HCT116 (cell line): ENCODE measurements around the gene TUBGCP5.

Experiments
- CTCF ChIP-seq, 3 experiments: fragments of 200-600 bp in 1 of 3; sonication (generic) in 1 of 3; IDR thresholded peaks in 2 of 3; conservative IDR thresholded peaks in 1 of 3; 2 replicates each; pipeline ENCODE4 v1.5.1; 2012 to 2017; ENCODE audit warnings: low read depth in 2 of 3, low read length in 2 of 3, antibody characterized with exemption in 1 of 3, borderline replicate concordance in 1 of 3, control low read depth in 1 of 3, mild to moderate bottlenecking in 1 of 3, mixed read lengths in 1 of 3, mixed run types in 1 of 3, moderate library complexity in 1 of 3; ENCODE audit not compliant: insufficient read depth in 1 of 3
- EZH2phosphoT487 ChIP-seq: fragments of 200-600 bp; IDR thresholded peaks from 2 replicates; pipeline ENCODE4 v1.6.1; 2018; ENCODE audit warnings: antibody characterized with exemption, borderline replicate concordance
- MAX ChIP-seq: IDR thresholded peaks from 2 replicates; pipeline ENCODE4 v1.6.1; 2012
- POLR2A ChIP-seq: IDR thresholded peaks from 2 replicates; pipeline ENCODE4 v1.7.0; 2011; ENCODE audit warnings: borderline replicate concordance; ENCODE audit not compliant: insufficient read depth, insufficient read length; ENCODE audit errors: extremely low read depth

- no peak for TF ChIP-seq CTCF (IDR thresholded peaks at IDR 0.05 in 2 of 3, conservative IDR thresholded peaks at IDR 0.05 in 1 of 3; ENCODE audit: borderline replicate concordance in 1 of 3, insufficient read depth in 1 of 3, low read depth in 2 of 3, low read length in 2 of 3)
- no peak for TF ChIP-seq MAX
- no peak for TF ChIP-seq EZH2phosphoT487
- no peak for TF ChIP-seq POLR2A
Observed at GRCh38 chr15:23022156-23022555, 17.2 kb downstream of the TUBGCP5 start.
